ENCODE measurements around the gene TRAK2. TPM values are rescaled to one million over a fixed set of nuclear protein-coding genes. Genes with fewer than 3 reads are reported as not detected.

The TRAK2 gene
- total and polyA plus RNA-seq, 2 of the 13 experiments (the other 11 are each of a cell fraction or from before 2014, with no cell fraction given): 7.7 to 21.0 TPM

- ChIA-PET CTCF (ENCODE audit: low intra/inter-chr PET ratio, low total read pairs) (no interaction called here), POLR2A (no interaction called here)
- H3K9ac ChIP-seq (ENCODE audit: insufficient read depth, low read depth, low read length): no peak overlapping the region
- no peak overlapping the region for H3K4me3 ChIP-seq (replicated peaks in 1 of 3; ENCODE audit: insufficient read depth in 1 of 3, low read depth in 2 of 3, low read length in 3 of 3)
- intact Hi-C loops (cut with micrococcal nuclease; ENCODE audit: unreplicated experiment) (no loop called here), in situ Hi-C loops (cut with HindIII; ENCODE audit: extremely low pct_ligation_motif_present, low pct_unique_long_range_greater_than_20kb) (no loop called here)
- no peak overlapping the region for H3K27ac ChIP-seq (ENCODE audit: extremely low read length, insufficient read depth, low read length)
- H3K4me1 ChIP-seq (ENCODE audit: insufficient read depth, low read length): peaks cover 8% of the 10 kb centered on the region; the same call in 1 of the 2 replicates
- no TSS peak for BruUV-seq (replicated peaks)
- peaks cover 3% of the 10 kb centered on the region for H3K79me2 ChIP-seq (ENCODE audit: insufficient read depth, low read length)
- peaks cover 3 to 7% of the 10 kb centered on the region in 2 experiments; a peak in 2 of 5 replicates for H3K36me3 ChIP-seq (replicated peaks in 1 of 2; ENCODE audit: control insufficient read depth in 1 of 2, insufficient read depth in 2 of 2, low read length in 2 of 2)
- DNase-seq (ENCODE audit: low spot score) (no peak), FAIRE-seq (no peak), ATAC-seq (no peak)
- no peaks in the 10 kb centered on the region for H4K20me1 ChIP-seq (ENCODE audit: insufficient read depth, low read length)
- H3K27me3 ChIP-seq (ENCODE audit: control insufficient read depth in 1 of 2, insufficient read depth in 2 of 2, low read length in 2 of 2): no peaks in the 10 kb centered on the region
- no peak overlapping the region for H3K4me2 ChIP-seq (ENCODE audit: low read depth, low read length)
- 95% methylated on average over 3 of the region's 3 CpGs for WGBS (ENCODE audit: low lambda C conversion rate)
- no peaks in the 10 kb centered on the region for H3K9me3 ChIP-seq (ENCODE audit: low read length)
- no peak overlapping the region for H2AFZ ChIP-seq (ENCODE audit: low read length)
- TF ChIP-seq MATR3 (CRISPR knock-in tag; IDR thresholded peaks at IDR 0.05) (no peak), POLR2A (IDR thresholded peaks at IDR 0.05; ENCODE audit: insufficient read depth in 1 of 2, low read depth in 2 of 2, low read length in 2 of 2) (no peak), SIX1 (CRISPR knock-in tag; IDR thresholded peaks at IDR 0.05; ENCODE audit: borderline replicate concordance) (no peak), ZNF142 (CRISPR knock-in tag; IDR thresholded peaks at IDR 0.05) (no peak), ZC3H13 (CRISPR knock-in tag; IDR thresholded peaks at IDR 0.05) (no peak), PRDM4 (CRISPR knock-in tag; IDR thresholded peaks at IDR 0.05; ENCODE audit: borderline replicate concordance) (no peak), EEA1 (CRISPR knock-in tag; IDR thresholded peaks at IDR 0.05; ENCODE audit: borderline replicate concordance) (no peak), SAFB2 (CRISPR knock-in tag; IDR thresholded peaks at IDR 0.05; ENCODE audit: borderline replicate concordance, low read depth) (no peak), MZF1 (CRISPR knock-in tag; IDR thresholded peaks at IDR 0.05; ENCODE audit: borderline replicate concordance) (no peak), SMAD1 (CRISPR knock-in tag; IDR thresholded peaks at IDR 0.05; ENCODE audit: borderline replicate concordance, low read depth) (no peak), FOXM1 (CRISPR knock-in tag; IDR thresholded peaks at IDR 0.05) (no peak), NFKB2 (CRISPR knock-in tag; IDR thresholded peaks at IDR 0.05; ENCODE audit: borderline replicate concordance) (no peak), ZNF720 (CRISPR knock-in tag; IDR thresholded peaks at IDR 0.05) (no peak)
Observed at GRCh38 chr2:201420442-201421113, 30.7 kb downstream of the TRAK2 start.

All from HepG2 (cell line).